ENCODE measurements around the gene CGB8.

DNA sequence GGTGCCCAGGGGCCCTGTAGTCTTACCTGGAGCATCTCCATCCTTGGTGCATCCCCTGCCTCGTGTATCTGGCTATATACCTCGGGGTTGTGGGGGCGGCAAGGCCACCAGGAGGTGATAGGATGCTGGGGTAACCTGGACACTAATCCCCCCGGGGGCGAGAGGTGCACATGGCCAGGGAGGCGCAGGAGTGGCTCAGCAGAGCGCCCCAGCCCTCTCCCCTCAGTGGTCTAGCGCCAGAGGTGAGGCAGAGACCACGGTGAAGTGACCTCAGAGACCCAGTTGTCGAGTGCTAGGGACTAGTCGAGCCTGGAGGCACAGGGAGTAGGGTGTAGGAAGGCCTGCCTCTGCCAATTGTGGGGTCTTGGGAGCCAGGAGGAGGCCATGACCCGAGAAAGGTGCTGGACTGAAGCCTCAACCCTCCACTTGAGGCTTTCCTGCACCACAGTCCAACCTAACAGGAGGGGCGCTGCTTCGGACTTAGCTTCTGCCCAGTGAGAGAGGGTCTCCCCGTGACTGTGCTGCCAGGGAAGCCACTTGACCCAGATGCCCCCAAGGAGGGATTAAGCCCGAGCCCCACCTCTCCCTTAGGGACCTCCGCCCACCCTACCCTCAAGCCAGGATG is 31.8 kb downstream of the CGB8 start, which contains the start of gene LHB:
- TF ChIP-seq, protein P1, sequence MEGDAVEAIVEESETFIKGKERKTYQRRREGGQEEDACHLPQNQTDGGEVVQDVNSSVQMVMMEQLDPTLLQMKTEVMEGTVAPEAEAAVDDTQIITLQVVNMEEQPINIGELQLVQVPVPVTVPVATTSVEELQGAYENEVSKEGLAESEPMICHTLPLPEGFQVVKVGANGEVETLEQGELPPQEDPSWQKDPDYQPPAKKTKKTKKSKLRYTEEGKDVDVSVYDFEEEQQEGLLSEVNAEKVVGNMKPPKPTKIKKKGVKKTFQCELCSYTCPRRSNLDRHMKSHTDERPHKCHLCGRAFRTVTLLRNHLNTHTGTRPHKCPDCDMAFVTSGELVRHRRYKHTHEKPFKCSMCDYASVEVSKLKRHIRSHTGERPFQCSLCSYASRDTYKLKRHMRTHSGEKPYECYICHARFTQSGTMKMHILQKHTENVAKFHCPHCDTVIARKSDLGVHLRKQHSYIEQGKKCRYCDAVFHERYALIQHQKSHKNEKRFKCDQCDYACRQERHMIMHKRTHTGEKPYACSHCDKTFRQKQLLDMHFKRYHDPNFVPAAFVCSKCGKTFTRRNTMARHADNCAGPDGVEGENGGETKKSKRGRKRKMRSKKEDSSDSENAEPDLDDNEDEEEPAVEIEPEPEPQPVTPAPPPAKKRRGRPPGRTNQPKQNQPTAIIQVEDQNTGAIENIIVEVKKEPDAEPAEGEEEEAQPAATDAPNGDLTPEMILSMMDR (IDR thresholded peaks at IDR 0.05; ENCODE audit: low read length) = no peak; the same call in 1 of the 2 replicates
- TF ChIP-seq EZH2 (IDR thresholded peaks at IDR 0.05; ENCODE audit: borderline replicate concordance, low read length) = no peak

All from OCI-LY1 (cell line).